HG03432 (cell line): Measurements from ENCODE around the gene THSD1.
"Not testable (repeated sequence)": the region's sequence is repeated elsewhere in the genome, so short reads cannot be mapped to it uniquely, and the experiment has no call there.

Experiments used
- ATAC-seq: cut with Tn5 transposase; IDR thresholded peaks from one replicate; pipeline ENCODE4 v1.9.1; 2021; ENCODE audit warnings: mild to moderate bottlenecking, moderate library complexity; ENCODE audit not compliant: unreplicated experiment

The THSD1 gene

DNA sequence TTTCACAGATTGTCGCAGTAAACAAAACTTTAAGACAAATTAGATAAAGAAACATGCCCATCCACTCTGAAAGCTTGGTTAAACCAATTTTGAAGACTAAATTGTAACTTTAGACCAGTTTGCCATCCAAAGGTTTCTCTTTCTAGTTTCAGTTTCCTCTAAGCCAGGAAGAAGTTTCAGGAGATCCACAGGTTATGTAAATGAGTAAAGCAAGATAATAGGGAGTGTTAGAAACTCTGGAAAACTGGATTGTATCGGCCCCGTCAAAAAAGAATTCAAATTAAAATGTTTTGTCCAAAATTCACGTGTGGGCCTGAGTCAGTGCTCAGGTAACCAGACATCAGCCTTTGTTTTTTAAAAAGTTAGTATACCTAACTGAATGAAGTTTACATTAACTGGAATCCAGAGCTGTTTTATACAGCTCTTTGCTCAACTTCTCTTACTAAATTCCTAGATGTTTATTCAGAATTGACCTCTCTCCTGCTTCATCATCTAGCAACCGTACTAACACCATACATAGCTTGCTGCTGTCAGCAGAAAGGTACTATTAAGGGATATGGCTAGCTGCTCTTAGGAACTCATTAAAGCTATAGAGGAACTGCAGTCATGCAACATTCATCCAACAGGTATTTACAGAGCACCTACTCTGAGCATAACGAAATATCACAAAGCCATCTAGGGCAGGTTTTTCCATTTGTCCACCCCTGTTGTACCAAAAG is 43.6 kb downstream of the THSD1 start:
- not testable (repeated sequence) for ATAC-seq

DNA sequence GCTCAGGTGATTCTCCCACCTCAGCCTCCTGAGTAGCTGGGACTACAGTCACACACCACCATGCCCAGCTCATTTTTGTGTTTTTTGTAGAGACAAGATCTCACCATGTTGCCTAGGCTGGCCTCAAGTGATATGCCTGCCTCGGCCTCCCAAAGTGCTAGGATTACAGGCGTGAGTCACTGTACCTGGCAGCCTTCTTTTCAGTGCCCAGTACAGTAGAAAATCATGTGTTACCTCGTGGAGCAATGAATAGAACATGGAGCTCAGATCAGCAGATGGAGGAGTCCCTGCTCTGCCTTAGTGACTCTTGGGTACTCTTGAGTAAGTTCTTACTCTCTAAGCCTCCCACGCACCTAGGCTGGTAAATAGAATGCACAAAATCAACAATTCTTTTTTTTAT is 44.7 kb downstream of the THSD1 start:
- no peak for ATAC-seq

DNA sequence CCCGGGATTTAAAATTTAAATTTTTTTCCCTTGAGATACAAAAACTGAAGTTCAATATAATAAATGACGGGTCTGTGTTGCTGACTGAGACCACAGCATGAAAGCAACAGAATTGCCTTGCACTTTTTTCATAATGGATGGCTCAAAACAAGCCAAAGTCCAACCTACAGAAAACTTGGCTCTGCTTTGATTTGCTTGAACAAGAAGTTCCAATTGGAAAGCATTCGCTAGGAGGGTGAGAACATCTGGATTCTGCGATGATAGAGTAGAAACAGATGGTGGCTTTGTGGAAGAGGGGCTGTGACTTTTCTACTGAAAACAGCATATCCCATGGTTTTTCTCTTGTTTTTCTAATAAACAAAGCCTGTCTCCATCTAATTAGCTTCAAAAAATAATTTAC is 46.4 kb downstream of the THSD1 start:
- no peak for ATAC-seq

DNA sequence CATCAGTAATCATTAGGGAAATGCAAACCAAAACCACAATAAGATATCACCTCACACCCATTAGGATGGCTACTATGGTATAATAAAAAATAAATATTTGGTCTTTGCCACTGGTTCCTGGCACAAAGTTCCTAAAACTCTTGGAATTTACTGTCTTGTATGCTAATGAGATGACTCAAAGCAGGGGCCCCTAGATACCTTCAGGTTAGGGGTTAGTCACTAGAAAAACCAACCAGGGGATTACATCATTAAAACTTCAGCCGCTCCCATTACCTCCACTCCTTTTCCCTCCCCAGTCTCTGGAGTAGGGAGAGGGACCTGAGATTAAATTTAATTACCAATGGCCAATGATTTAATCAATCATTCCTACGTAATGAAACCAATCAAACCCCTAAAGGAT is 49.6 kb downstream of the THSD1 start:
- ATAC-seq = no peak

DNA sequence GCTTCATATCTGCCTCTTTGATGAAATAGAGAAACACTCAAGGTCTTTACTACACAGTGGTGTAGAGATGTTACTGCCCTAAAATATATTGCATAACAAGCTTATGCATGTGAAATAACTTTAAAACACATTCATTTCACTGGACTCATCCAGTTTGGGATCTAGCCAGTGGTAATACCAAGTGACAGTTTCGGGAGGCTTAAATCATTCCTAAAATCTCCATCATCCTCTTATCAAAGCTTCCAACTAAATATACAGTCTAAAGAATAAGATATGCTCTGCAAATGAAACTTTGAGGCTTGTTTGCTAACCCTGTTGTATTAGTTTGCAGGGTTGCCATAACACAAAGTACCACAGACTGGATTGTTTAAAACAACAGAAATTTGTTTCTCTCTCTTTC is 52.8 kb downstream of the THSD1 start:
- no peak for ATAC-seq

DNA sequence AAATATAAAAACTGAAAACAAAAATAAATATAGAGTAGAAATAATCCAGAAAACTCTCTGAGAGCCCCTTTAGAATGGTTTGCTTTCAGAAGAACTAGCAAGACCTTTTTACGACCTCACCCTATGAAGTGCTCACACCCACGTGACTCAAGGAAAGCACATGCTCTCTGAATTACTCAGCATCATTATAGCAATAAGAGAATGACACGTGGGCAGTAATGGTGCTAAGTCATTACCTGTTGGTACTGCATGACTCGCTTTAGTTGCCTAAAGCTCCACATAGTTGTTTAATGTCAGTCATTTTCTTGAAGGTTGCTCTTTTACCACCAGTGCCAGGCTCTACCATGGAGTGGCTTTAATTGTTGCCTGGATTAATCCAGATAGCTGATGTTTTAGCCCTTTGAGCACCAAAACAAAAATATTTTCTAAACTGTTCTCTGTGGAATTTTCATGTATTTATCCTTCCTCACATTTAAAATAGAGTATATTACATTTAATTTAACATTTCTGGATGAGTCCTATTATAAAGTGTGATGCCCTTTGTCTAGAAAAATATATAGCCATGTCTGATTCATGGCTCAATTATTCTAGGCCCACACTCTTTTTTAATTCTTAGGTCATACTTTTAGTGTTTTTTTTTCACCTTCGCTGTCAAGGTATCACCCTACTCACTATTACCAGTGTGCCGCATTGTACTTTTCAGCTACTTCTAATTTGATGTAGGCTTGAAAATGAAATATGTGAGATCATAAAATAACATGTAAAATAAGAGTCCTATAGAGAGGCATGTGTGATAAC is 56.8 kb downstream of the THSD1 start:
- ATAC-seq = peak; percentile 47

DNA sequence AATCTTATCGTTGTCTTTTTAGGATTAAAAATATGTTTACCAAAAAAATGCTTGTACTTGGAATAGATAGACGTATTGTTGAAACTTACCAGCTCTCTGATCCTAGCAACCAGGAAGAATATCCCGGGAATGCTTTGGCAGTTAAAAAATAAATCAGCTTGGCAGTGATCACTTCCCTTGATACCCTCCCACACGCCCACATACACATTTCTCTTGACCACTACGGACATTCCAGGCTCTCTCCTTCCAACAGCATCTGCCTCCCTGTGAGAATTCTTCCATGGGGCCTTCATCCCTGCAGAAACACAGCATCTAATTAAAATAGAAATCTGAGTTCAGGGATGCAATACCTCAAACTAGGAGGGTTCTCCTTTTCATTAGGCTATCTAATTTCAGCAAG is 57.9 kb downstream of the THSD1 start:
- no peak for ATAC-seq

DNA sequence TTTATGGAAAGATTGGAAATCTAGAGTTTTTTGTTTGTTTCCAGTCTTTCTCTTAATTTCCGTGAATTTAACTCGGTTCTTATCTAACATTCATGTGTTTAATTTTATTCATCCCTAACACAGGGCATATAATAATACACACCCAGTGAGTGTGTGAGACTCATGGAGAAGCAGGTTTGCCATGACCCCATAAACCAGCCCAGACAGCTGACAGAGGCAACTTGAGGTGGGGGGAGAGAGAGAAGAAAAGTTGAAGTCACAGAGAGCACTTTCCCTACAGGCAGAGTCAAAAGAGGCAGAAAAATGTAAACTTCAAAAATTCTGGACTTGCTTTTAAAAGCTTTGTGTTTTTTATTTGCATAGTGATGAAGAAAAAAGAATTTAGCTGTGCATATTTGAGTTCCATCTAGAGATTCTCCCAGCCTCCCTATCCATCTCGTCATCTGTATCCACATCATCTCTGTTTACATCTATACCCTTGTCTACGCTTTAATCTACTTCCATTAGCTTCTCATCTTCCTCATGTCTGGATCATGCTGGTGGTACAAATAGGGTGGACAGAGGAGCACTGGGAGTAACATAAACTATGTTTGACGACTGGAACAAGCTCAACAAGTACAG is 60.2 kb downstream of the THSD1 start:
- no peak for ATAC-seq

DNA sequence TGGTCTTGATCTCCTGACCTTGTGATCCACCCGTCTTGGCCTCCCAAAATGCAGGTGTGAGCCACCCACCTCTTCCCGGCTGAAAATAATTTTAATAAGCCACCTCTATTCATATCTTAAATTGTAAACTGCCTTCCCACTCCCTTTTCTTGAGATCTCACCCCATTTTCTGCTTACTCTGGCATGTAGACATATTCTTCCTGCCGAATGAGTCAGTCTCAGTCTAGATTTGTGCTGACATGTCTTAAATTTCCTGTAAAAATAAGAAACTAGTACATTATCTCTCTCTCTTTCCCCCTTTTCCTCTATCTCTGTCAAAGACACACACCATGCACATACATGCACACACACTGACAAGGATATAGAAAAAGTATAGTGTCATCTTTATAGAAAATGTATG is 60.9 kb downstream of the THSD1 start:
- no peak for ATAC-seq

DNA sequence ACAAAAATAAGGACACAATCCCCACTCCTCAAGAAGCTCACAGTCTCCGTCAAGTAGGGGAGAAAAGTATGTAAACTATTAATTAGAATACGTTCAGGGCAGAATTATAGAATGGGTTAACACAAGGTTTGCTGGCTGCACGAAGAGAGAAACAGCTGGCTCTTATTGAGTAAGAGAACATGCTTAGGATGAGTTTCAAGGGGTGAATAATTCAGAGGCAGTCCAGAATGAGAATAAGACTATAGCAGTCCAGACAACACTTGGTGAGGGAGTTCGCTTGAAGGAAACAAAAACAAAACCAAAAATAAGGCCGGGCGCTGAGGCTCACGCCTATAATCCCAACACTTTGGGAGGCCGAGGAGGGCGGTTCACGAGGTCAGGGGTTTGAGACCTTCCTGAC is 61.9 kb downstream of the THSD1 start:
- no peak for ATAC-seq

DNA sequence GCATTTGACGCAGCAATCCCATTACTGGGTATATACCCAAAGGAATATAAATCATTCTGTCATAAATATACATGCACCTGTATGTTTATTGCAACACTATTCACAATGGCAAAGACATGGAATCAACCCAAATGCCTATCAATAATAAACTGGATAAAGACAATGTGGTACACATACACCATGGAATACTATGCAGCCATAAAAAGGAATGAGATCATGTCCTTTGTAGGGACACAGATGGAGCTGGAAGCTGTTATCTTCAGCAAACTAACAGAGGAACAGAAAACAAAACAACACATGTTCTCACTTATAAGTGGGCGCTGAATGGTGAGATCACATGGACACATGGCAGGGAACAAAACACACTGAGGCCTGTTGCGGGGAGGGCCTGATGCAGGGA is 63.8 kb downstream of the THSD1 start:
- not testable (repeated sequence) for ATAC-seq

DNA sequence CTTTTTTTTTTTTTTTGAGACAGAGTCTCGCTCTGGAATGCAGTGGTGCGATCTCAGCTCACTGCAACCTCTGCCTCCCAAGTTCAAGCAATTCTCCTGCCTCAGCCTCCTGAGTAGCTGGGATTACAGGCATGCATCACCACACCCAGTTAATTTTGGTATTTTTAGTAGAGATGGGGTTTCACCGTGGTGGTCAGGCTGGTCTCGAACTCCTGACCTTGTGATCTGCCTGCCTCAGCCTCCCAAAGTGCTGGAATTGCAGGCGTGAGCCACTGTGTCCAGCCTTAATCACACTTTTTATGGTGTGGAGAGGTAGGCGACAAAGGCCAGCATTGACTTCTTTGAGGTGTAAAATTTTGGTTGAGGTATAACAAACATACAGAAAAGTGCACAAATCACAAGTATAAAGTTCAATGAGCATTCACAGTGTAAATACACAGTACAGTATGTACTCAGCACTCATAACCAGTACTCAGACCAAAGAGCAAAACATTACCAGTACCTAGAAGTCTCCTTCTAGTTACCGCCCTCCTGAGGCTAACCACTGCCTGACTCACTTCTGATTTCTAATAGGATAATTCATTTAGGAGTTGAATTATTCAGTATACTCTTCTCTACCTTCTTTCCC is 68.0 kb downstream of the THSD1 start:
- ATAC-seq = not testable (repeated sequence)

DNA sequence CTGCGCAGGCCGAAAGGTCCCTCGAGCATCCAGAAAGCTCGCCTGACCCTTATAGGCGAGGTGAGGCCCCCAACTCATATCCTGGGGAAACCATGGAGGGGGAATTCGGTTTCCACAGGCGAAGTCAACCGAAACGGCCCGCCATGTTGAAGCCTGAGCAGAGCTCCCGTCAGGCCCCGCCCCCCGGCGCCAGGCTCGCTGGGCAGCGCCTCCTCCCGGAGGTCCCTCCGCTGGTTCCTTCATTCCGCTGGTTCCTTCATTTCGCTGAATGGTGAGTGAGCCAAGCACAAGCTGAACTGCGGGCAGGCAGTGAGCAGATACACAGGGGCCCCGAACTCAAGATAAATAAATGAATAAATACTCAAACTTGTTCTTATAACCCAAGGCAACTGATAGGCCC is 71.9 kb downstream of the THSD1 start:
- not testable (repeated sequence) for ATAC-seq

DNA sequence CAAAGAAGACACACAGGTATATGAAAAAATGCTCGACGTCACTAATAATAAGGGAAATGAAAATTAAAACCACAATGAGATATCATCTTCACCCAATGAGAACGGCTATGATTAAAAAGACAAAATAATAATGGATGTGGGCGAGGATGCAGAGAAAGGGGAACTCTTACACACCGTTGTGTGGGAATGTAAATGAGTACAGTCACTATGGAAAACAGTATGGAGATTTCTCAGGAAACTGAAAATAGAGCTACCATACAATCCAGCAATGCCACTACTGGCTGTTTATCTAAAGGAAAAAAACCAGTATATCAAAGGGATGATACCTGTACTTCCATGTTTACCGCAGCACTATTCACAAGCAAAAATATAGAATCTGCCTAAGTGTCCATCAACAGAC is 74.1 kb downstream of the THSD1 start:
- not testable (repeated sequence) for ATAC-seq
